NCI-H526 (cell line): ENCODE measurements around the gene TNS1.
A peak's percentile ranks its signal among the peaks of the same experiment; 100 is the strongest.

Source experiments
- DNase-seq, 2 experiments: peaks; one replicate each; lab custom pipeline; 2025; lab: John Stamatoyannopoulos, UW

Gene TNS1

GRCh38 chr2:218015586-218016521, 13.1 kb upstream of the TNS1 start:
- DNase-seq: no peak

DNA sequence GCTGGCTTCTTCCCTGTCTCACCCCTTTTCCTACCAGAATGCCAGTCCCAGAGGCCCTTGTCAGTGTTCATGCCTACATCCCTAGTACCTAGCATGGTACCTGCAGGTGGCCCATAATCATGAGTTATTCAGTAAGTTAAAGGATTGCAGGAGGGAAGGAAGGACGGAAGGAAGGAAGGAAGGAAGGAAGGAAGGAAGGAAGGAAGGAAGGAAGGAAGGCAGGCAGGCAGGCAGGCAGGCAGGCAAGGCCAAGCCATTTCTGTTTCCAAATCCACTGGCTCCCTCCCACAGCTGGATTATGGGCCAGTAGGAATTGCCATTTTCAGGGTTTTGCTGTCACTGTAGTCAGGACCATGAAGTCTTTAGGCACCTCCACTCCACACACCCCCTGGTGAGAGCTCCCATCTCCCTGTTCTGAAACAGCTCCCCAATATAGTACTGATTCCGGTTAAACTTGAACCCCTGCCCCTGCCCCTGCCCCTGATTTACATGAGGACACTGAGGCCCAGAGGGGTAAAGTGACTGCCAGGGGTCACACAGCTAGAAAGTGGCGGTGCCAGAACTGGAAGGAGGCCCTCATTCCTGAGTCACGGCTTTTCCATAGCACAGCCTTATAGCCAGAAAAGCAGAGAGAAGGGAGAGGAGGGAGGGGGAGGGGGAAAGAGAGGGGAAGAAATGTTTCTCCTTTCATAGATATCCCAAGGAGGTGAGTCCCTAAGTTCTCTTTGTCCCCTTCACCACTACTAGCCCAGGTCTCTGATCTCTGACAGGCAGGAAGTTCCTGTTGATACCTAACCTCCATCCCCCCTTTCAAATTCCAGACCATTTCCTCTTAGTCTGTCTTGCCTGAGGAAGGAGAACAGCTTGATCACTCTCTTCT, 12.2 kb upstream of the TNS1 start:
- no peak for DNase-seq

- DNase-seq: no peak
Observed at GRCh38 chr2:218013289-218013688, 10.5 kb upstream of the TNS1 start.

DNA sequence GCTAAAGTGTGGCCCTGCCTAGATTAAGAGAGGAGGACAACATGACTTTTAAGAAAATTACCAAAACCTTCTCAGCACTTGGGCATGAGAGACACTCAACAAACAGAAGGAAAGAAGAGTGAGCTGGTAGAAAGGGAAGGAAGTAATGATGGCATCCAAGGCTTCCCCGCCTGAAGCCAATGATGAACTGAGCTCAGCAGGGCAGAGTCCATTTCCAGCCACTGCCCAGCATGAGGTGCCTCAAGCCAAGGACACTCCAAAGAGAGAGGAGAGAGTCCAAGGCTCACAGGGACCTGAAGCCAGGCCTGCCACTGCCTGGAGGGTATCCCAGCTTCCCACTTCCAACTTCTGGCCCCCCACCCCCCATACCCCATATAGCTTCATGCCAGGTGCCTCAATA, 9.5 kb upstream of the TNS1 start:
- no peak for DNase-seq

- DNase-seq: no peak
Observed at GRCh38 chr2:218011653-218012040, 8.9 kb upstream of the TNS1 start.

- DNase-seq: no peak
Observed at GRCh38 chr2:218010984-218011652, 8.3 kb upstream of the TNS1 start.

GRCh38 chr2:218010140-218010983, 7.6 kb upstream of the TNS1 start:
- DNase-seq: peak in 1 of 2 experiments; percentile 63

DNA sequence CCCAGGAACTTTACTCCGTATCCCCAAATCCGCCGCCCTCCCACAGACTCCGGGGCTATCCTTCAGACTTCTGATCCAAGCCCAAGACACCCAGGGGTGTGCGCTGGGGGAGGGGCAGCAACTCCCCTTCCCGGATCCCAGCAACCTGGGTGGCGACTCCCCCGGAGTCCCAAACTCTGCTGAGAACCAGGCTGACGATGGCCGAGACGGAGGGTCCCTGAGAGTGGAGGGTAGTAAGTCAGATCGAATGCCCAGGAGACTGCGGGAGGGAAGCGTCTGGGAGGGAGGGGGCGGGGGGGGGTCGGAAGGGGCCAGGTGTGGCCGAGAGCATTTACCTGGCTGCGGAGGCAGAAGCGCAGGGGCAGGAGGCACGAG, 7.0 kb upstream of the TNS1 start:
- peak in 1 of 2 experiments; percentile 59 for DNase-seq

DNA sequence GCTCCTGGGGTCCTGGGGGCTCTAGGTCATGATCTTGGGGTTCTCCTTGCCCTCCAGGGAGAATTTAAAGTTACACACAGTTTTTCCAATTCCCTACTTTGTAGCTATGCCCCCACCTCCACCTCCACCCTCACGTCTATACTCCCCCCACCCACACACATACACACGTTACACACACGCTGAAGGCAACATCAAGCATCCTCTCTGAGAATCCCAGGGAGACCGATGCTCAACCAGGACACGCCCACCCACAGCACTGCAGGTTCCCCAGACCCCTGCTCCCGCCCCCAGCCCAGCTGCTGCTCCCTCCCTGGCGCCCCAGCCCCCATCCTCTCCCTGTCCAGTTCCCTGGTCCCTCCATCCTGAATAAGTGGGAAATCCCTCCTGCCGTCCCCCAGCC, 6.4 kb upstream of the TNS1 start:
- peak in 1 of 2 experiments; percentile 26 for DNase-seq

GRCh38 chr2:218008060-218009040, 5.6 kb upstream of the TNS1 start:
- DNase-seq: no peak

GRCh38 chr2:218006741-218007140, 3.9 kb upstream of the TNS1 start:
- DNase-seq: no peak

GRCh38 chr2:218005486-218005885, 2.7 kb upstream of the TNS1 start:
- DNase-seq: no peak

- DNase-seq: no peak
Observed at GRCh38 chr2:218005028-218005427, 2.2 kb upstream of the TNS1 start.

DNA sequence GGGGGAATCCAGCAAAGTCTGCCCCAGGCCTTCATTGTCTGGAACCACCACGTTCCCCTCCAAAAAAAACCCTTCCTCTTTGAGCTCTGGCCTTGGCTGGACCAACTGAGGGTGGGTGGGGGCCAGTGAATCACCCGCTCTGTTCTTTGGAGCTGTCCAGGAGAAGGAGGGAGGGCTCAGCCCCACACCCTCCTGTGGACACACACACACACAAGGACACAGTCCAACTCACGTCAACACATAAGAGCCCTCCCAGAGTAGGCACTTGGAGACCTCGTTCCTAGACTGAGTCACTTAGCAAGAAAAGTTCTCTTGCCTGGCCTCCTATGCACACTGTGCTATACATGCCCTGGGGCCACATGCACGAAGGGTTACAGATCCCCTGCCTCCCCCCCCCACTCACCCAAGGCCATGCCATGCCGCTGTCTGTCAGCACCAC, 1.2 kb upstream of the TNS1 start:
- DNase-seq: no peak

DNA sequence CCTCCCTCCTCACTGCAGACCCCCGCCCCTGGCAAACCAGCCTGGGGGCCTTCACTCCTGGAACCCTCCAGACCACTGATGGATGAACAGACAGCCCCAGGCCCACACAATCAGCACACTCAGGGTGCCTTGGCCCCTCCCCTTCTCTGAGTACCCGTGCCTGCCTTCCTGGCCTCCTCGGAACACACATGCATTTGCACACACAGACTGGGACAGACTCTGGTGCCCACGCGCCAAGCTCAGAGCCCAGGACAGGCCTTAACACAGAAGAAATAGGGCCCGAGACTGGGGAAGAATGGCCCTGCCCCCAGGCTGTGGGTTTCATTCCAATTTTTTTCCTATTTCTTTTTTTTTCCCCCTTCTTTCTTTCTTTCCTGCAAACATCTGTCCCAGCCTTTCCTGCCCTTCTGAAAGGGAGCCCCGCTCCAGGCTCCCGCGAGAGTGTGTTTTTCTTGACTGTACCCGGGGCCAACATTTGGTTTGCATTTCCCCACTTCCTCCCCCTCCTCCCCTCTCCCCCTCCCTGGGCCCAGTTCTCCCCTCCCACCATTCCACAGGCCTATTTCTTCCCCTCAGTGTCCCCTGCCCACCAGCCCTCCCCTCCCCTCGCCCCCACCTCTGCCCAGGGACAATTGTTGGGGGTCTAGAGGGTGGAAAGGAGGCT, 618 bp upstream of the TNS1 start:
- DNase-seq: peak in 1 of 2 experiments; percentile 27

- DNase-seq: no peak
Observed at GRCh38 chr2:218002143-218002844, 501 bp downstream of the TNS1 start.

DNA sequence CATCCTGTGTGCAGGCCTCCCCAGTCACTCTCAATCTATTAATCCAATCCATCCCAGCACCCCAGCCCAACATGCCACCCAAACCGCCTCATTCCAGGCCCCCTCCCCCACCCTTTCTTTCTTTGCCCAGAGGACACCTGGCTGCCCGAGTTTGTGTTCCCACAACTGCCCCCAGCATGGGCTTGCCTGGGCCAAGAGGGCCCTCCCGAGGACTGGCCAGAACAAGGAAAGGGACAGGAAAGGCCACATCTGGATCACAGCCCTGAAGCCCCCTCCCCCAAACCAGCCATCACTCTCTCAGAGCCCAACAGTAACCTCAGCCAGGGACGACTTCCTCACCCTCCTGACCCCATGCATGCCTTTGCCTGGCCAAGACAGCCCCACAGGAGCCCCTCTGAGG, 1.2 kb downstream of the TNS1 start:
- DNase-seq: no peak

GRCh38 chr2:218000136-218000535, 2.7 kb downstream of the TNS1 start:
- no peak for DNase-seq

DNA sequence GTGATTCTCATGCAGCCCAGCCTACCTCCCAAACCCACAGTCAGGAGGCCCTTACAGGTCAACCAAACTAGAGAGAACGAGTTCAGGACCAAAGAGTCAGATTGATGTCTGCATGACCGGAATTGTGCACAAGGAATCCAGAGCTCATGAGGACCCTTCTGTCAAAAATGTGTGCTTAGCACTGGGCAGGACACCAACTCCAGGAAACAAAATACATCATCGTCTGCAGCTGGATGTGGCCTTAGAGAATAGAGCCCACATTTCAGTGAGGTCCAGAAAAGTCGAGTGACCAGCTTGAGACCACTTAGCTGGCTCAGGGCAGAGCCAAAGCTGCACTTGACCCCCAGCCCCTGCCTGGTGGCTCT, 3.2 kb downstream of the TNS1 start:
- DNase-seq: no peak
